Measurements from ENCODE around the gene XYLT2.
A peak's percentile ranks its signal among the peaks of the same experiment; 100 is the strongest.

XYLT2 gene

GRCh38 chr17:50352072-50352692, 6.3 kb downstream of the XYLT2 start:
- DNase-seq: no peak

DNA sequence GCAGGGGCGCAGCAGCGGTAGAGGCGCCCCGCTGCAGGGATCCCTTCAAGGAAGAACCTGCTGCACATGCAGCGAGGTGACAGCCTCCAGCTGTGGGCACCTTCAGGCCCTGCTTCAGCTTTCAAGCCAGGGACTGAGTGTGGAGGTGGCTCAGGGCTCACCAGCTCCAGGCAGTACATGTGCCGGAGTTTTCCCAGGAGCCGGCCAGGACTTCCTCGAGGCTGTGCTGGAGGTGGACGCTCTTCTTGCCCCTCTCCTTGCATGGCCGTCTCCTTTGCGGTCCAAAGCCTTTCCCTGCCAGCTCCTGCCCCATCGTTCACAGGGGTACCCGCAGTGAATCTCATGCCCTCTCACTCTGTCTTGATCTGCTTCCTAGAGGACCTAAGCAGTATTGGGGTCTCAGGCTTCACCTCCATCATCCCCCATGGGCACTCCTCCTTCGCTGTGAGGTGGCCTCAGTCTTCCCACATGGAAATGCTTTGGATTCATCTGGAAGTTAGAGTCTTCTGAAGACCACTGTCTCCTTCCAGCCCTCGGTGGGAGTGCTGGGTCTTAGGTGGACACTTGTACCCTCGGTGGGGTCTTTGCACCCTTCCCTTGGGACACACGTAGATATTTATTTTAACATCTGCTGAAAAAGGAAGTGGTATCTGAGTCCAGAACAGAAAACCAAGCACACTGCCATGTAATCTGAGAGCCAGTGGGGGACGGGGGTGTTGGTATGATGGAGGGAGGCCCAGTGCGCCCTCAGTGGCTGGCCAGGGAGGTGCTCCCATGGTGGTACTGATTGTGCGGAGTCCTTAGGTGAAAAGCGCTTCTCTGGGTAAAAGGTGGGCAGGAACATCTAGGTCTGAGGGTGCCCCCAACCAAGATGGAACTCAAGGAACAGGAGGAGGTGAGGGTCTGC, 7.0 kb downstream of the XYLT2 start:
- DNase-seq: no peak

GRCh38 chr17:50353600-50354195, 7.8 kb downstream of the XYLT2 start:
- DNase-seq: no peak

GRCh38 chr17:50354198-50354597, 8.3 kb downstream of the XYLT2 start:
- no peak for DNase-seq

- DNase-seq: no peak
These were observed 8.8 kb downstream of the XYLT2 start for GRCh38 chr17:50354776-50355175.

- no peak for DNase-seq
These were observed 9.4 kb downstream of the XYLT2 start for GRCh38 chr17:50355336-50355700.

DNA sequence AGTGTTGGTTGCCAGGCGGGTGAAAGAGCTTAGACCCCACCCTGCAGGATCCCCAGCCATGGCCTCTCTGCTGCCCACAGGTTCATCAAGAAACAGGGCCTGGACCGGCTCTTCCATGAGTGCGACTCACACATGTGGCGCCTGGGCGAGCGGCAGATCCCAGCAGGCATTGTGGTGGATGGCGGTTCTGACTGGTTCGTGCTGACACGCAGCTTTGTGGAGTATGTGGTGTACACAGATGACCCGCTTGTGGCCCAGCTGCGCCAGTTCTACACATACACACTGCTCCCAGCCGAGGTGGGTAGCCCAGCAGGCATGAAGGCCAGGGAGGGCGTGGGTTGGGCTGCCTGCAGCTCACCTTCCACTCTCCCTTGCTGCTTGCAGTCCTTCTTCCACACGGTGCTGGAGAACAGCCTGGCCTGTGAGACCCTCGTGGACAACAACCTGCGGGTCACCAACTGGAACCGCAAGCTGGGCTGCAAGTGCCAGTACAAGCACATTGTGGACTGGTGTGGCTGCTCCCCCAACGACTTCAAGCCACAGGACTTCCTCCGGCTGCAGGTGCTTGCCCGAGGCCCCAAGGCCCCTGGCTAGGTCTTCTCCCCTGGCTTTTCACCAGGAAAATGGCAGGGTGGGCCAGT, 9.9 kb downstream of the XYLT2 start:
- no peak for DNase-seq

DNA sequence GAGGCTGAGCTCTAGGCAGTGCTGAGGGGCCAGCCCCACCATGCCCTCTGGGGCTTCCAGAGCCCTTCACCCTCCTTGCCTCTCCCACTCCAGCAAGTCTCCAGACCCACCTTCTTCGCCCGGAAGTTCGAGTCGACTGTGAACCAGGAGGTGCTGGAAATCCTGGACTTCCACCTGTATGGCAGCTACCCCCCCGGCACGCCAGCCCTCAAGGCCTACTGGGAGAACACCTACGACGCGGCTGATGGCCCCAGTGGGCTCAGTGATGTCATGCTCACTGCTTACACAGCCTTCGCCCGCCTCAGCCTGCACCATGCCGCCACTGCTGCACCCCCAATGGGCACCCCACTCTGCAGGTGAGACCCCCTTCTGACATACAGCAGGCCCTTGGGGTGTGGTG, 10.5 kb downstream of the XYLT2 start:
- DNase-seq: no peak

DNA sequence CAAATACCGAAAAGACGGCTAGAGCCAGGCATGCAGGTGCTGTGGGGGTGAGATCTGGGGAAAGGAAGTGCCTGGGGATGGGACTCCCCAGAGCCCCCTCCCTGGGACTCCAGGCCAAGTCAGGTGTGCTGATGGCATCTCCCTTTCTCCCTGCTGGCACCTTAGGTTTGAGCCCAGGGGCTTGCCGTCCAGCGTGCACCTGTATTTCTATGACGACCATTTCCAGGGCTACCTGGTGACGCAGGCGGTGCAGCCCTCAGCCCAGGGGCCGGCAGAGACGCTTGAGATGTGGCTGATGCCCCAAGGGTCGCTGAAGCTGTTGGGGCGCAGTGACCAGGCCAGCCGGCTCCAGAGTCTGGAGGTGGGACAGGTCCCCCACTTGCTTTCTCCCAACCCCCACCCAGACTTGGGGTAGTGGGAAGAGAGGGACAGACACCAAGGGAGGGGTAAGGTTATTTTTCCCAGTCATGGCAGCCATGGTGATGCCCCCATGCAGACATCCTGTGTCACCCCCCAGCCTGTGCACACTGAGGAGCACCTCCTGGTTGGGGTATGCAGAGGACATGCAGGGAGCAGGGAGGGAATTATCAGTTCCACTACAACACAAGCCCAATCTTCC, 11.1 kb downstream of the XYLT2 start:
- DNase-seq: no peak

- no peak for DNase-seq
These were observed 12.3 kb downstream of the XYLT2 start for GRCh38 chr17:50358177-50358576.

DNA sequence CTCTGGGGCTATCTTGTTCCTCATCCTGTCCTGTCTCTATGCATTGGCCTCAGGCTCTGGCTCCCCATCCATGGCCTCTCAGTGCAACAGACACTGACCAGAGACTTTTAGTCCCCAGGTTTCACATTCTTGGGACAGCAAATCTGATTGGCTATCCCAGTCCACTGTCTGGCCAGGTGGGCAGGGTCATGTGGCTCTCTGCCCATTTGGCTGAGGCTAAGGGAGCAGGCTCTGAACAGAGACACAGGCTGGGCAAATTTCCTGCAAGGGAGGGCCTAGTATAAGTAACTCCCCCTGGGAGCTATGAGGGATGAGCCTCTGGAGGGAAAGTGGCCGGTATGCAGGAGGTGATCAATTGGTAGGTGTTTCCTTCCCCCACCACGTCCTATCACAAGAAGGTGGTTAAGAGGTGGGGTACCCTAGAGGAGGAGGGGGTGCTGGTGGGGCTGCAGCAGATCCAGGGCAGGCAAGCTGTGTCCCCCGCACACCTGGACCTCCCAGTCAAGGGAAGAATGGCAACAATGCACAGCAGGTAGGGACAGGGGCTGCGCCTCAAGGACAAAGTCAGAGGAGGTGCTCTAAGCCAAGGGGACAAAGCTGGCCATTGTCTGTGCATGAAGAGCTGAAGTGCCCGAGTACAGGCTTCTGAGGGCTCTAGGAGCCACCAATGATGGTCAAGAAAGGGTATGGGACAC, 13.2 kb downstream of the XYLT2 start:
- DNase-seq: no peak

DNA sequence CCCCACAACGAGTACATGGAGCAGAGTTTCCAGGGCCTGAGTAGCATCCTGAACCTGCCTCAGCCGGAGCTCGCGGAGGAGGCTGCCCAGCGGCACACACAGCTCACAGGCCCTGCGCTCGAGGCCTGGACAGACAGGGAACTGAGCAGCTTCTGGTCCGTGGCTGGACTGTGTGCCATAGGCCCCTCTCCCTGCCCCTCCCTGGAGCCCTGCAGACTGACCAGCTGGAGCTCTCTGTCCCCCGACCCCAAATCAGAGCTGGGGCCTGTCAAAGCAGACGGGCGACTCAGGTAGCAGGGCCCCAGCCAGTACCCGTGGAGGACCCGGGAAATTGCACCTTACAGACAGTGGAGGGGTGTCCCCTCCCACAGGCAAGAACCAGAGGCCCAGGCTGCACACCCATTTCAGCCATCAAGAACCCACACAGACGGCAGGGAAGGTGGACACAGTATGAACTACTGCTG, 14.1 kb downstream of the XYLT2 start:
- DNase-seq: no peak

DNA sequence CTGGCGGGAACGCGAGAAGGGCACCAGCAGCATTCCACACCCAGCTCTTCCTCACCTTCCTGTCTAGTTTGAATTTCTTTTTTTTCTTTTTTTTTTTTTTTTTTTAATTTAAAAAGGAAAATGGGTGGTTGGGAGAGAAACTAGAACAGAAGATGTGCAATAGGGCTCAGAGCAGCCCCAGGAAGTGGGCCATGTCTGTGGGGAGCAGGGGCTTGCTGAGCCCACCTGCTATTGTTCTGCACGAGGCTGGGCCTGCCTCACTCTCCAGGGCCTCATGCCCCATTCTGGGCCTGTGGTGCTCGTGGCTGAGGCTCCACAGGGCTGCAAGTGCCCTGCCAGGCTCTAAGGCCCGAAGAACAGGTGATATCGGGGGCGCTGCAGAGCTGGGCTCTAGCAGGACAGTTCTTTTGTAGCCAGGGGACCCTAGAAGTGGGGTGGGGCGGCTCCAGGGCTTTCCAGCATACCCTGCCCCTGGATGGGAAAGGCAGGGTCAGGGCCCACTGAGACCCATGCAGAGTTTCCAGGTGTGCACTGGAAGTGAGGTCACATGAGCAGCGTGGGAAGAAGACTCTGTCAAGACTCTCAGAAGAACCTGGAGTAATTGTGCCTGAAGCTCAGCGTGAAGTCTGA, 14.7 kb downstream of the XYLT2 start:
- no peak for DNase-seq

DNA sequence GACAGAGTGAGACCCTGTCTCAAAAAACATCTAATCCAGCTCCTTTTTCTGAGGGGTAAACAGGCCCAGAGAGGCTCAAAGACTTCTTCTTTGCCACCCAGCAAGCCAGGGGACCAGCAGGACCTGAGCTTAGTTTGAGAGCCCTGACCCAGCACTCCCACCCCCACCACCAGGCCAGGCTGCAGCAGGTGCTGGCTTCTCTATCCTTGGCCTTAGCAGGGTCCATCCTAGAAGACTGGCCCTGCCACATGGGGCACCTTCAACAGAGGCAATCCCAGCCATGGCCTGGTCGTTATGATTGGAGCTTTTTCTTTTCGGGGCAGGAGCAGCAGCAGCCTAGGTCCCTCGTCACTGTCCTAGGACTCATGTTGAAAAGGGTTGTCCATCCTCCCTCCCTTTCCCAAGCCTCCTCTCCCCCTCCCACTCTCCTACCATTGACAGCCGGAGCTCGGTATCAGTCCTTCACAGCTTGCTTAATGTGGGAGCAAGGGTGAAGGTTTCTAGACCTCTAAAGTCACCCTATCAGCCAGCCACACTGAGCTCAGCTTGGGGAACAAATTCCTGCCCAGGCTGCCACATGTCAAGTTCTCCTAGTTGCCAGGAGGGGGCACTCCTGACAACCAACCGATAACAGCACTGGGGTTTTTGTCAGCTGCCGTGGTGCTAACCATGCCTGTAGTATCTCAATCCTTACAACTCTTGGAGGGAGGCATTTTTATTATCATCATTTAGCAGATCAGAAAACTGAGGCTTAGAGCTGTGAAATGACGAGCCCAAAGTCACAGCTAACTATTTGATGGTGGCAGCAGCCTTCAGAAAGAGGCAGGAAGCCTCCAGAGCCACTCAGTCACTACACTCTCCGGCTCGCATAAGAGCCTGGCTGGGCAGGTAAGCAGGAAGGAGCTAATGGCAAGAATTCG, 15.9 kb downstream of the XYLT2 start:
- peak; percentile 29 for DNase-seq

GRCh38 chr17:50362661-50363060, 16.7 kb downstream of the XYLT2 start:
- DNase-seq: no peak

DNA sequence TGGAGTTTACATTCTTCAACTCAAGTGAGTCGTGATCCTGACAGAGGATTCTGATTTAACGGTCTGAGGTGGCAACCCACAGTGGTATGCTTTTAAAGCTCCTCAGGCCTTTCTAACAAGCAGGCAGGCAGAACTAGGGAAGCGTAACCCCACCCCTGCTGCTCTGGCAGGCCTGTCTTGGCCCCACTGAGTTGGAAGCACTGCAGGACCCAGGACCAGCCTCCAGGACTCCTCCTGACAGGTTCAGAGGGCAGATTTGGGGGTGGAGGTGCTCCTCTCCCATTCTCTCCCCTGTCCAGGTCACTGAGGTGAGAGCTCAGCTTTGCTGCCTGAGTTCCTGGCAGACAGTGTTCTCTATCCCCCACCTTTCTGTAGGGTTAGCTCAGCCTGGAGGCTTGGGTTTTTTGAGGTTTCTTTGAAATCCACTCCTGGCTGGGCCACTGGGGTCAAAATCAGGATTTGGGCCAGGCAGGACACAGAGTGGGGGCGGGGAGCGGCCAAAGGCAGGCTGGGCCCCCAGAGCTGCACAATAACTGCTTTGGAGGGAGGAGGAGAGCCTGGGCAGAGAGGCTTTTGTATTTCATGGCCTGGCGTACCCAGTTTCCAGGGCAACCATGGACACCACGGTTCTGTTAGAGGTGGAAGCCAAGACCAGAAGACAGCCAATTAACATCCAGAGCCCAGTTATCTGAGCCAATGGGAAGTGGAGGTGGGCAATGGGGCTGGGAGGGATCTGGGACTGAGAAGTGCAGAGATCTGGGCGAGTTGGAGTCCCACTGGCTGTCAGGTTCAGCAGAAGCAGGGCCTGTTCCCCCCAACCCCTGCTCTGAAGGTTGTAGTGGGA, 17.5 kb downstream of the XYLT2 start:
- no peak for DNase-seq

- DNase-seq: no peak
These were observed 18.1 kb downstream of the XYLT2 start for GRCh38 chr17:50364061-50364458.

DNA sequence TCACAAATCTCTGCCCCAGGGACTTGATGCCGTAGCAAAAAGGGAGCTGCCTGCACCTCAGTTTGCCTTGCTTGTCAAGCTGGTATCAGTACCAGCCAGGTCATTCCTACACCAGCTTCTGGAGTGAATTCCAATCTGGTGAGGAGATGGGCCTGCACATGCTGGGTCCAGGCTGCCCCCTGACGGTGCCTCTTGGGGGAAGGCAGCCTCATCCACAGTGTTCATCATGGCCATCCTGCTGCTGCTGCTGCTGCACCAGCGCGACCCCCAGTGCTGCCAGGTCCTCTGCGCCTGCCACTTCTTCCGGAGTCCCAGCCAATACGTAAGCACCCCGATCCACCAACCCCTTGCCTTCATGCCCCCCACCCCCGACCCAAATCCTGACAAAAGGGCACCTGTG, 18.8 kb downstream of the XYLT2 start:
- no peak for DNase-seq

GRCh38 chr17:50365165-50365564, 19.2 kb downstream of the XYLT2 start:
- DNase-seq: no peak

All from effector CD8-positive, alpha-beta T cell (primary cell).